ENCODE data around the gene KCNC3. TPM values are rescaled to one million over a fixed set of nuclear protein-coding genes. Genes with fewer than 3 reads are reported as not detected.

KCNC3 gene
- total RNA-seq, 1 experiment from 2014 or later, result 0.74 TPM

DNA sequence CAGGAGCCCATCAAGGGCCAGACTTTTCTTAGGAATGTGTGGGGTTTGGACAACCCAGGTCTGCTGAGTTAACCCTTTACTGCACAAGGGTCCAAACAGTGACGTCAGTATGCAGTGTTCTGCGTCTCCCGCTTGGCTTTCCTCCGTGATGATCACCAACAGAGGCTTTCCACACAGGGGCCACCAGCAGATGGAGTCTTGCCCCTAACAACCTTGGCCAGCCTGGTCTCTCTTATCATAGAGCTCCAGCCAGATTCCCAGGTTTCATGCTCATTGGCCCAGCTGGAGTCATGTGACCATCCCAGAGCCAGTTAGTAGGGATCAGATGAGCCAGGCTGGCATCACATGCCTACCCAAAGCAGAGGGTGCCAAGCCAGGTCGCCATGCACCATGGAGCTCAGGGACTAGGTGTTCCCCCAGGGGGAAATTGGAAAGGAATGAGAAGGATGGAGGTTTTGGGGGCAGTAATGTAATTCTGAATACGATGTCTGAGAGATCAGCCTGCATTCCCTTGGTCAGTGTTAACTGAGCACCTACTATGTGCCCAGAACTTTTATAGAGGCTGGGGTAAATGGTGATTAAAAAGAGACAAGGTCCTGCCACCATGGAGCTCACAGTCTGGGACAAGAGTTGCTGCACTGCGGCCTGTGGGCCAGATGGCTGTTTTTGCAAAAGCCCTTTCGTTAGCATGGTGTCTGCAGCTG, 64.5 kb downstream of the KCNC3 start:
- peak; percentile 24 for DNase-seq (ENCODE audit: low read depth)
- in situ Hi-C loops (cut with HindIII; ENCODE audit: low pct_unique_long_range_greater_than_20kb, low sequenced_read_pairs), result no loop called here

DNA sequence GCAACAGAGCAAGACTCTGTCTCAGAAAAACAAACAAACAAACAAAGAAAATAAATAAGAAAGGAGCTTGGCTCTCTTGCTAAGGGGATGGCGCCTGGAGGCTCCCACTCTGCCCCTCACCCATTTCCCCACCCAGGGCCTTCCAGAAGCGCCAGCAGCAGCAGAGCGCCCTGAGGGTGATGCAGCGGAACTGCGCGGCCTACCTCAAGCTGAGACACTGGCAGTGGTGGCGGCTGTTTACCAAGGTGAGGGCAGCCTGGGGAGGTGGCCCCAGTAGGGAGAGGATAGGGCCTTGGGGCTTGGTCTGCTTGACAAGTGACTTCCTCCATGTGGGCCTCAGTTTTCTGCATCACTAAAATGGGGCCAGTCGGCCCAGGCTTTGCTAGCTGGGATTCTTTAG, 66.0 kb downstream of the KCNC3 start:
- in situ Hi-C loops (cut with HindIII; ENCODE audit: low pct_unique_long_range_greater_than_20kb, low sequenced_read_pairs), result no loop called here

More for the DNA sequence above, 66.0 kb downstream of the KCNC3 start:
- DNase-seq (ENCODE audit: low read depth), result no peak

Other genes with a start within 250 kb of the KCNC3 start
- gene IZUMO2, start 166.1 kb downstream of the KCNC3 start, total RNA-seq (2014; rRNA removed; shearing (Covaris generic); ENCODE audit: low replicate concordance), result not detected in 2 replicates
- 19.6 and 21.7 TPM in 2 replicates for gene MYH14, start 125.8 kb downstream of the KCNC3 start, total RNA-seq (2014; rRNA removed; shearing (Covaris generic); ENCODE audit: low replicate concordance)
- gene NAPSA, start 36.3 kb upstream of the KCNC3 start, total RNA-seq (2014; rRNA removed; shearing (Covaris generic); ENCODE audit: low replicate concordance), result 0.61 TPM in 1 of 2 replicates, not detected in the other
- gene NR1H2, start 47.1 kb upstream of the KCNC3 start, total RNA-seq (2014; rRNA removed; shearing (Covaris generic); ENCODE audit: low replicate concordance), result 151 and 189 TPM in 2 replicates
- 122 and 176 TPM in 2 replicates for gene POLD1, start 55.0 kb upstream of the KCNC3 start, total RNA-seq (2014; rRNA removed; shearing (Covaris generic); ENCODE audit: low replicate concordance)
- gene SPIB, start 89.6 kb upstream of the KCNC3 start, total RNA-seq (2014; rRNA removed; shearing (Covaris generic); ENCODE audit: low replicate concordance), result not detected in 2 replicates
- not detected in 2 replicates for gene MYBPC2, start 103.5 kb upstream of the KCNC3 start, total RNA-seq (2014; rRNA removed; shearing (Covaris generic); ENCODE audit: low replicate concordance)
- 152 and 192 TPM in 2 replicates for gene EMC10, start 147.1 kb upstream of the KCNC3 start, total RNA-seq (2014; rRNA removed; shearing (Covaris generic); ENCODE audit: low replicate concordance)
- gene GARIN5A, start 147.5 kb upstream of the KCNC3 start, total RNA-seq (2014; rRNA removed; shearing (Covaris generic); ENCODE audit: low replicate concordance), result 0.43 TPM in 1 of 2 replicates, not detected in the other
- gene JOSD2, start 181.8 kb upstream of the KCNC3 start, total RNA-seq (2014; rRNA removed; shearing (Covaris generic); ENCODE audit: low replicate concordance), result 34.4 and 59.0 TPM in 2 replicates
- not detected in 2 replicates for gene ASPDH, start 184.5 kb upstream of the KCNC3 start, total RNA-seq (2014; rRNA removed; shearing (Covaris generic); ENCODE audit: low replicate concordance)
- 5.0 and 8.7 TPM in 2 replicates for gene LRRC4B, start 239.1 kb upstream of the KCNC3 start, total RNA-seq (2014; rRNA removed; shearing (Covaris generic); ENCODE audit: low replicate concordance)

Measured in Caki2 (cell line).